GM18870 (cell line): ENCODE measurements around the gene CYB561.
"Not testable (repeated sequence)": the region's sequence is repeated elsewhere in the genome, so short reads cannot be mapped to it uniquely, and the experiment has no call there.

Source experiments
- ATAC-seq: cut with Tn5 transposase; IDR thresholded peaks from one replicate; pipeline ENCODE4 v1.9.1; 2021; ENCODE audit warnings: moderate library complexity; ENCODE audit not compliant: unreplicated experiment

Gene CYB561

GRCh38 chr17:63479495-63480184 lies 33.5 kb upstream of the CYB561 start:
- ATAC-seq, result no peak

GRCh38 chr17:63478814-63479494 lies 32.8 kb upstream of the CYB561 start:
- ATAC-seq, result no peak

- ATAC-seq, result no peak
These were observed 31.7 kb upstream of the CYB561 start for GRCh38 chr17:63477480-63478440.

GRCh38 chr17:63476854-63477479 lies 30.9 kb upstream of the CYB561 start, which contains the start of gene ACE:
TSS of gene ACE (plus strand) at chr17:63477061. CDS start at chr17:63477095, 34 bp downstream.
- ATAC-seq, result no peak

- no peak for ATAC-seq
These were observed 30.4 kb upstream of the CYB561 start for GRCh38 chr17:63476459-63476853.

GRCh38 chr17:63475491-63476412 lies 29.6 kb upstream of the CYB561 start:
- no peak for ATAC-seq

GRCh38 chr17:63474586-63475460 lies 28.7 kb upstream of the CYB561 start:
- no peak for ATAC-seq

GRCh38 chr17:63474174-63474573 lies 28.1 kb upstream of the CYB561 start:
- no peak for ATAC-seq

- ATAC-seq, result not testable (repeated sequence)
These were observed 22.0 kb upstream of the CYB561 start for GRCh38 chr17:63468099-63468498.

- no peak for ATAC-seq
These were observed 18.7 kb upstream of the CYB561 start for GRCh38 chr17:63464691-63465236.

GRCh38 chr17:63463771-63464170 lies 17.7 kb upstream of the CYB561 start:
- no peak for ATAC-seq

GRCh38 chr17:63460018-63460417 lies 13.9 kb upstream of the CYB561 start:
- no peak for ATAC-seq

GRCh38 chr17:63458478-63458877 lies 12.4 kb upstream of the CYB561 start:
- no peak for ATAC-seq

GRCh38 chr17:63455417-63455816 lies 9.3 kb upstream of the CYB561 start:
- ATAC-seq, result no peak

GRCh38 chr17:63454915-63455314 lies 8.8 kb upstream of the CYB561 start:
- ATAC-seq, result no peak

- ATAC-seq, result not testable (repeated sequence)
These were observed 8.3 kb upstream of the CYB561 start for GRCh38 chr17:63454357-63454756.

GRCh38 chr17:63452962-63453551 lies 7.0 kb upstream of the CYB561 start:
- ATAC-seq, result no peak
